GM06990 (cell line): ENCODE data around the gene ERC2.

ENCODE experiments used
- DNase-seq: peaks from one replicate; pipeline ENCODE4 v3.0.0-alpha.2; 2011; ENCODE audit not compliant: insufficient read length; ENCODE audit errors: extremely low read depth
- H3K27me3 ChIP-seq: replicated peaks from 2 replicates; pipeline ENCODE4 v1.6.0; 2011; ENCODE audit warnings: low read length; ENCODE audit not compliant: control insufficient read depth, insufficient read depth
- H3K36me3 ChIP-seq: 2 replicates; pipeline ENCODE4 v1.5.1; 2011; ENCODE audit warnings: low read length; ENCODE audit not compliant: control insufficient read depth, insufficient read depth
- H3K4me3 ChIP-seq: replicated peaks from 2 replicates; pipeline ENCODE4 v1.5.1; 2011; ENCODE audit warnings: low read depth, mild to moderate bottlenecking, control low read depth, low read length
- CTCF ChIP-seq: IDR thresholded peaks from 2 replicates; pipeline ENCODE4 v1.5.1; 2011; ENCODE audit warnings: low read length, control low read depth, mild to moderate bottlenecking, inconsistent platforms; ENCODE audit not compliant: insufficient read depth, poor library complexity, severe bottlenecking

ERC2 gene

GRCh38 chr3:56296361-56296760, 171.9 kb downstream of the ERC2 start:
- no peak for TF ChIP-seq CTCF
- Histone ChIP-seq H3K27me3 (no peaks in the 10 kb centered on the region), H3K36me3 (no peaks in the 10 kb centered on the region), H3K4me3 (no peak overlapping the region)
- no peak for DNase-seq

- H3K27me3 ChIP-seq: no peaks in the 10 kb centered on the region
- H3K4me3 ChIP-seq: no peak overlapping the region
- no peaks in the 10 kb centered on the region for H3K36me3 ChIP-seq
- DNase-seq: no peak
- TF ChIP-seq CTCF: no peak
Measured at GRCh38 chr3:56295161-56295560, 173.1 kb downstream of the ERC2 start.

GRCh38 chr3:56294286-56294685, 174.0 kb downstream of the ERC2 start:
- Histone ChIP-seq H3K36me3 (no peaks in the 10 kb centered on the region), H3K27me3 (no peaks in the 10 kb centered on the region), H3K4me3 (no peak overlapping the region)
- DNase-seq: no peak
- no peak for TF ChIP-seq CTCF

GRCh38 chr3:56291953-56292352, 176.3 kb downstream of the ERC2 start:
- Histone ChIP-seq H3K27me3 (no peaks in the 10 kb centered on the region), H3K36me3 (no peaks in the 10 kb centered on the region), H3K4me3 (no peak overlapping the region)
- no peak for TF ChIP-seq CTCF
- DNase-seq: no peak

GRCh38 chr3:56291244-56291680, 177.0 kb downstream of the ERC2 start:
- Histone ChIP-seq H3K36me3 (no peaks in the 10 kb centered on the region), H3K4me3 (no peak overlapping the region), H3K27me3 (no peaks in the 10 kb centered on the region)
- TF ChIP-seq CTCF: no peak
- no peak for DNase-seq

- H3K36me3 ChIP-seq: no peaks in the 10 kb centered on the region
- no peak for TF ChIP-seq CTCF
Measured at GRCh38 chr3:56290374-56290773, 177.9 kb downstream of the ERC2 start.

More at GRCh38 chr3:56290374-56290773, 177.9 kb downstream of the ERC2 start:
- Histone ChIP-seq H3K4me3 (no peak overlapping the region), H3K27me3 (no peaks in the 10 kb centered on the region)
- no peak for DNase-seq
